ENCODE results near the gene ZNF605.

- TF ChIP-seq POLR2A (IDR thresholded peaks at IDR 0.05; ENCODE audit: extremely low read depth, insufficient read length): no peak
- no peak for TF ChIP-seq CTCF (IDR thresholded peaks at IDR 0.05; ENCODE audit: low read depth, low read length)
Measured at GRCh38 chr12:132908145-132909029, 47.7 kb downstream of the ZNF605 start.
